Stimulated activated CD8-positive, alpha-beta memory T cell treated with anti-CD3 and anti-CD28 coated beads, Interleukin-12 subunit alpha, Interleukin-12 subunit beta, amount 100 ng/mL, for 24 hours (primary cell): Measurements from ENCODE around the gene MIER3.

Experiments
- DNase-seq: peaks from one replicate; pipeline ENCODE4 v3.0.0-alpha.2; 2020; ENCODE audit errors: extremely low read depth

The MIER3 gene

DNA sequence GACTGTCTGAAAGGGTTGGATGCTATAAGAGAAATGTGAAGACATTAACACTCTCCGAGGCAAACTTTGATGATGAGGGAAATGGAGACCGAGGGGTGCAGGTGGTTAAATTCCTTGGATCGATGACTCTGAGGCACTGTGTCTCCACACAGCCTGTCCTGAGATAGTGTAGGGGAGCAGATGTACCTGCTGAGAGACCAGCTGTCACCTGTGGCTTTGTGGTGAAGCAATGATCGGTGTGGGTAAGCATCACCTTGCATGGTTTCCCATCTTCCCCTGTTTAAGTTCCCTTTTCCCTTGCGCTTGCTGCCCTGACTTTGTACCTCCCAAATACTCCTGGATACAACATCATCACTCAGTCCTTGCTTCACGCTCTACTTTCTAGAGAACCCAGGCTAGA is 9.8 kb upstream of the MIER3 start:
- DNase-seq, result no peak

DNA sequence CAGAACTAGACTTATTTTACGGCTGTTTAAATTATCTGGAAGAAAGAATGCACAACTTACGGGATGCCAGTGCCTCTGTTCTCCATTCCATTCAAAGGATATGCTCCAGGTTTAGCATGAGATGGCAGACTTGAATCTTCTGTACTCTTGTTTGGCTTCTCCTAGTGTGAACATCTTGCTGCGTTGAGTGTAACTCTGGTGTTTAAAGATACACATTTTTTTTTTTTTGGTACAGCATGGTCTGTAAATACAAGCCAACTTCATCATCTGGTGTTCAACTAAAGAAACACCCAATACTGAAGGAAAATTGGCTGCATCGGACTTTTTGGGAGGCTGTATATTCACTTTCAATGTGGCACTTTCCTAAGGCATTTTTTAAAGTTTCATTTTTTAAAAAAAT is 7.4 kb upstream of the MIER3 start:
- DNase-seq, result no peak

DNA sequence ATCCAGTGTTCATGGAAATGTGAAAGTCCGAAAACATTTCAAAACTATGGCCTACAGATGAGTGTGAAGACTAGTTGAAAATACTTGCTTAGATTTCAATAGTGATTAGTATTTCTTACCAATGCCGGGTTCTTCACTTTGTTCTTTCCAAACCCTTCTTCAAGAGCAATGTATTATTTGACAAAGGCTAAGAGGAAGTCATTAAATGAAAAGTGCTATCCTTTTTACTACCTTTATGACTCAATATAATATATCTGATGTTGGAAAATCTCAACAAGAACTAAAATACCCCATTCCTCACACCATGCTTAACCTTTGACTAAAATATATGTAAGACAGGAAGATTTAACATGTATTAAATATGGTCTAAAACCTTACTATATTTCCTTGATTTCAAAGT is 6.7 kb upstream of the MIER3 start:
- DNase-seq, result no peak

DNA sequence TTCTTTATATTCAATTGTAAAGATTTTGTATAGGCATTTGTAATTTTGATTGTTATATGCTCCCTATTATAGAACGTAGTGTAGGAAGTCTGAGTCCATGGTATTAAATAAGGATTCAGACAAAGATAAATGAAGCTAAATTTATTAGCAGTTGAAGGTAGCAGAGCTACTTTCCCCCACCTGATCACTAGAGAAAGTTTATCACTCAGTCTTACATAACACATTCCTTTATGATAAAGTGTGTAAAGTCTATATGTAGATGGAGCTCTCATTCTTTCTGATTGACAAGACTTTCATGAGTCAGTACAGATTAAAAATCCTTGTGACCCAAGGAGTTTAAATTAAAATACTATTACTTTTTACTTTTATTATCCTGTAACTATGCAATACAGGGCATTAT is 2.3 kb upstream of the MIER3 start:
- DNase-seq, result no peak

DNA sequence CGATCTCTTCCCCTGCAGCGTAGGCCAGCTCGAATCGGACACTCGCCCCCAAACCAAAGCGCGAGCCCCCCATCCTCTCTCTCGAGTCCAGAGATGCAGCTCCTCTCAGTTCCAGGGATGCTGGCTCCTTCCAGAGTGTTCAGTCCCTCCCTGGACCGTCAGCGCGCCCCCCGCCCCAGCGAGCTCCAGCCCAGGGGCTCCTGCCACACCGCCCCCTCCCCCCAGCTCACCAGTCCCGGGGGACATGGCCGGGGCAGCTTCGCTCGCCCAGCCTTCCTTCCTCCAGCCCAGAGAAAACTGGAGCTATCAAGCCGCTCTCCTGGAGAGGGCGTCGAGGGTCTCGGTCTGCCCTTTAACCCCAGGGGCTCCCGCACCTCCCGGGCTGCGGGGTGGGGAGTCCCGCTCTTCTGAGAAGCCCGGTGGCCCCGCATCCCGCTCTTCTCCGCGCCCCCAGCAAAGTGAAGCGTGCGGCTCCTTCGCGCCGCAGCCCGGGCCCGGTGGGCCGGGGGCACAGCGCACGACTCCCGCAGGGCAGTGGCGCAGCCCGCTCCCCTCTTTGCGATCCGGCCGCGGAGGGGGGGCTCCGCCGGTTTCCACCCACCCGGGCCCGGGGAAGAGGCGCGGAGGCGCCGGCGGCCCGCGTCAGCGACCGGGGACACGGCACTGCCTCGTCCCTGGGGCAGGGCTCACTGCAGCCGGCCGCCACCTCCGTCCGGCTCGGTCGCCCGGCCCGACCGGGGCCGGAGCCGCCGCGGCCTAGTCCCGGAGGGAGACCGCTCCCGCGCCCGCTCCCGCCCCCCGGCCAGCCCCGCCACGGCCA is 587 bp downstream of the MIER3 start:
- DNase-seq, result peak; percentile 1

DNA sequence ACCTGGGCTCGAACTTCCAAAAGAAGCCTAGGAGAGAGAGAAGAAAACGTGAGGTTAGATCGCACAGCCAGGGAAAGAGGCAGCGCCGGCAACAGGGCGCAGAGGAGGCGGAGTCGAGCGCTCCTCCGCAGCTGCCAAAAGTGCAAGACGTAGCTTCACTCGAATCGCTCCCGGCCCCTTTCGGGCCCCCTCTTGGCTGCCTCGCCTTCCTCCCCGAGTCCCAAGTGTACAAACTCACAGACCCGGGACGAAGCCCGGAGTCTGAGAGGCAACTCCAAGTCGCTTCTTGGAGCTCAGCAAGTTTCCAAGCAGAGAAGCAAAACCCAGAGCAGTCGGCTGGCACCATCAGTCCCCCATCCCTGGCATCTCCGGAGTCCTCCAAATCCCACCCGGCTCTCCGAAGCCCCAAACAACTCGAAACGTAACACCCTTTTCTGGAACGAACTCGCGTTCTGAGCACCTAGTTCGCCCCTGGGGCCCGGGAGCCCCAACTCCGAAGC is 1.2 kb downstream of the MIER3 start:
- DNase-seq, result peak; percentile 26

DNA sequence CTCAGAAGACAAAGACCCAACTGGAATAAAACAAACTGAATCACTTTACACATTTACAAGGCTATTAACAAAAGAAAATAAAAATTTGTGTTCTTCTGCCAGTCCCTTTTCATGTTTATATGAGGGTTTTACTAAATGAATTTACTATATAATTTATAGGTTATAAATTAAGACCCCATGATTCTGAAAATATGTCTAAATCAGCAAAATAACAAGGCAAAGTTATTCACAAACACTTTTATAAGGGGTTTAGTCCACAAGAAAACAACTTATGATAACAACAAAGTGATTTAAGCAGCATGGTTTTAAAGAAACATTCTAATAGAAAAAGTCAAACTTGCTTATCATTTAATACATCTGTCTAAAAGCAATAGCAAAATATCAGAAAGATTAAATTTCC is 4.9 kb downstream of the MIER3 start:
- DNase-seq, result no peak

DNA sequence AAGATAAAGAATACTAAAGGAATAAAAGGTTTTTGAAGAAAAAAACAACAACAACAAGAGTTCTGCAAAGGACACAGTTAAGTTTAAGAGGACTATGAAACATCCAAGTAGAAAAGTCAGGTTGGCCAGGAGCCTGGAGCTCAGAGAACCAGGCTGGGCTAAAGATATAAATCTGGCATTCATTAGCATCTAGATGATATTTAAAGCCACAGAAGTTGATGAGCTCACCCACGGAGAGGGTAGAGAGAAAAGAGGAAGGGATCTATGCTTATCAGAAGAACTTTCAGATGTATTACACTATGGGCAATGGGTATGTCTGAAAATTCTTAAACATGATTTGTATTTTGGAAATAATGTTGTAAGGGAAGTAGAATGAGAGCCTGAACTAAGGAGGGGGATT is 9.9 kb downstream of the MIER3 start:
- DNase-seq, result no peak

DNA sequence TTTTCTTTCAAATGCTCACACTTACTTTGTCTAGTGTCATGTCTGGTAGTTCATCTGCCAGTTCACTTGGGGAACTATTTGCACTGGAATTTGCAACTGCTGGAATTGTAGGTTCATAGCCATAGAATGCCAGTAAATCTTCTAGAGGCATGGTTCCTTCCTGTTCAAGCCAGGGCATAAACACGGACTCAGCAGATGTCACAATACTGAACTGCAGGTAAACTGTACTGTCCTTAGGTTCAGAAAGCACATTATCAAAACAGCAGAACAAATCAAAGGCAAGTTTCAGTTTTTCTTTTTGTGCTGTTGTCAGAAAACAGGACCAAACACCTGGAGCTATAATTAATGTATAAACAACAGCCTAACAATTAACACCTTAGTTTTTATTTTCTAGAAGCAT is 13.1 kb downstream of the MIER3 start:
- no peak for DNase-seq

DNA sequence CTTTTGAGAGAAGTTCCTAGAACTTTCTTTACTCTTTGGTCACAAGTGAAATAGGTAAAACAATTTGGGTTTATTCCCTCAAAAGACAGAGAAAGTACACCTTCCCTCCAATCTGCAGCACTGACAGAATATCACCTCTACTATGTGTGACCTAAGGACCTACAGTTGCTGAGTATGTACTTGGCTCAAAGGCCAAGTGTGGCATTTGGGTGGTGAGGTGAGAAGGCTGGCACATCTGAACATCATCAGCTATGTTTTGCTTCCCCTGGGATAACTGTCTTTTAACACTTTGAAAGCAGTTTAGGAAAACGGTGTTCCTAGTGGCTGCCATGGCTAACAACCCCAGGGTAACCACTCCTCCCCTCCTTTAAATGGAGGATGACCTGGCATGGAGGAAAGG is 17.6 kb downstream of the MIER3 start:
- no peak for DNase-seq

DNA sequence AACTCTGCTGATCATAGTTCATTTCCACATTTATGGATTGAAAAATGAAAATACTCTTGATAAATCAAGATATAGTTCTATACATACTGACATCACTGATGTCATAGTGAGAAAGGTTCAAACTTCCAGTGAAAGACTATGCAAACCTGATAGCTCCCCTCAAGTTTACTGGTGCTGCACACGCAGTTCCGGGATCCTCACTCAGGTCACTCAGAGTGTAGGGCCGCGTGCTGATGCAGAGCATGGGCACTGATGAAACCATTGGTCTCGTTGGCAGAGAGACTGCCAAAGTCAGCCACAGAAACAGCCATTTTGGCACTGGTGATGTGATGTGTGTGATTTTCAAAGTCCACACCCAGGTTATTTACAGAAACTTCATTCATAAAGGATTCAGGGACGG is 29.0 kb downstream of the MIER3 start:
- DNase-seq, result no peak

DNA sequence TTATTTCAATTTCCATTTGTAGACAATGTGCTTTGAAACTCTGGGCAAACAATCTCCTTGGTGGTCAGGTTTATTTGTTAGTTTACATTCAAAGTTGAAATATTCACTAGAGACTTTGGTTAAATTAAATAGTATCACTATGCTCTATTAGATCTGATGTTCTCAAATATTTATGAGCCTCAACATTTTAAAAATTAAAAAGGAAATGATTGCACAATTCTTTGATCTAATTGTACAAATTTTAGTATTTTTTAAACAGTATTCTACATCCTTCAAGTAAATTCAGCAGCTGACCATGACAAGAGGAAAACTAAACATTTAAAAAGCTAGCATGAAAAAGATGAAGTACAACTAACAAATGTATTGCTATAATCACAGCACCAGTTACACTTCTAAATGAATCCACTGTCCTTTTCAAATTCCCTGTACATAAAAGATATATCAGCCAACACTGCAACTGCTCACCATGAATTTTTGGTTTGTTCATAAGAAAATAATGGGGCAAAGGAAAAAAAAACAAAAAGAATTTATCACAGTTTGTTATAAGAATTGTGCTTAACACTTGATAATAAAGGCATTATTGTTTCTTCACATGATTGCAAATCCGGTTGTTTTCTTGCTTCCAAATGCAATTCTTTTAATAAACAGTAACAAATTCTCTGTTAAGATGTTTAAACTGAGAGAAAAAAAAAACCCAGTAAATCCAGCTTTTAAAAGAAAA is 31.8 kb downstream of the MIER3 start:
- no peak for DNase-seq

DNA sequence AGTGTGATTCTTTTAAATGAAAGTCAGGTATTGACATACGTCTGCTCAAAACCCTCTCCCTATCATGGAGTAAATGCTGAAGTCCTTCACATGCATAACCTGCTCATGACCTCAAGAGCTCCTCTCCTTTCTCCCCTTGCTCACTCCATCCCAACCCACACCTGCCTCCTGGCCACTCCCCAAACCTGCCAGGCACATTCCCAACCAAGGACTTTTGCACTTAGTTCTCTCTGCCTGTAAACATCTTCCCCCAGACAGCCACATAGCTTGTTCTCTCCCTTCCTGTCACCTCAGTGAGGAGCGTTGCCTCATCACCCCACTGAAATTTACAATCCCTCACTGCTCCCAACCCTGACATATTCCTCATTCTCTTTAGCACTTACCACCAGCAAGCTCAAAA is 33.9 kb downstream of the MIER3 start:
- no peak for DNase-seq

DNA sequence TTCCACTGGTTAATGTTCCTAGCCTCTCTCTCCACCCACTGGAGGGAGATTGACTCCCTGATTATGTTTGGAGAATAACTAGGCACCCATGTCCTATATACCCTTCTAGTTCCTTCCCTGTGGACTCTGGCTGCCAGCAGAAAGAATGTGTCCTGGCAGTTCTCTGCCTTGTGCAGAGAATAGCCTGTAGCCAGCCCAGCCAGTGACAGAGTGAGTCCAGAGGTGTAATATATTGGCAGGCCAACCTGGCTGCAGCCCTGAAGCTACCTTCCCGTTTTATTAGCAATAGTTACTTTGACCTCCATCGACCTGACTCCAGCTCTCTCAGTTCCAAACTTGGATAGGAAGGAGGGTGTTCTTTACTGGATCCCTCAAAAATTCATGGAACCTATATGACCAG is 34.4 kb downstream of the MIER3 start:
- DNase-seq, result no peak

DNA sequence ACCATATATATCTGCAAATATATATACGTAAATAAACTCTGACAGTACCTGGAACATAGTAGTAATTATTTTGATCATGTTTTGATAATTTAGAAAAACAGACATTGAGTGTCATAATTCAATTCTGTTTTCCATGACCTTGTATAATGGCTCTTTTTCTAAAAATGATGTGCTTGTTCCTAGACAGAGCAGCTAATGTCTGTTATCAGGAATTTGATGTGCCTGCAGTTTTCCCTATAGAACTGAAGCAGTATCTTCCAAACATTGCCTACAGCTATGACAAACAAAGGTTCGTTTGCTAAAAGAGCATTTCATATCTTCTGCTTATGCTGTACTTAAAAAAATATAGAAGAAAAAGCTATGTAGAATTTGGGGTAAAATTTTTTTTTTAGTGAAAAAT is 37.2 kb downstream of the MIER3 start:
- no peak for DNase-seq

DNA sequence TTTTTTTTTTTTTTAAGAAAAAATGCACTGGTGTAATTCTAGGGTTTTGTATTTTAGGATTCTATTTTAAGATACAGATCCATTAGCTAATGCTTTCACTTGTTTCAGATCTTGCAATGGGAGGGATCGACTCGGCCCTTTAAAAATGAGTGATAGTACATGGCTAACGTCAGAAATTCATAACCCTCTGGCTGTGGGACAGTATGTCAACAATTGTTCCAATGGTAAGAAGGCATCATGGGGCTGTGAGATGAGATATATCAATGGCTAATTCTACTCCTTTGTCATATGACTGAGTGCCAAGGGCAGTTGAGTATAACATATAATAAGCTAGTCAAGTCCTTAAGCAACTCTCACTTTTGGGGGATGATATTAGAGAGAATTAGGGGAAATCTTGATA is 38.2 kb downstream of the MIER3 start:
- no peak for DNase-seq

DNA sequence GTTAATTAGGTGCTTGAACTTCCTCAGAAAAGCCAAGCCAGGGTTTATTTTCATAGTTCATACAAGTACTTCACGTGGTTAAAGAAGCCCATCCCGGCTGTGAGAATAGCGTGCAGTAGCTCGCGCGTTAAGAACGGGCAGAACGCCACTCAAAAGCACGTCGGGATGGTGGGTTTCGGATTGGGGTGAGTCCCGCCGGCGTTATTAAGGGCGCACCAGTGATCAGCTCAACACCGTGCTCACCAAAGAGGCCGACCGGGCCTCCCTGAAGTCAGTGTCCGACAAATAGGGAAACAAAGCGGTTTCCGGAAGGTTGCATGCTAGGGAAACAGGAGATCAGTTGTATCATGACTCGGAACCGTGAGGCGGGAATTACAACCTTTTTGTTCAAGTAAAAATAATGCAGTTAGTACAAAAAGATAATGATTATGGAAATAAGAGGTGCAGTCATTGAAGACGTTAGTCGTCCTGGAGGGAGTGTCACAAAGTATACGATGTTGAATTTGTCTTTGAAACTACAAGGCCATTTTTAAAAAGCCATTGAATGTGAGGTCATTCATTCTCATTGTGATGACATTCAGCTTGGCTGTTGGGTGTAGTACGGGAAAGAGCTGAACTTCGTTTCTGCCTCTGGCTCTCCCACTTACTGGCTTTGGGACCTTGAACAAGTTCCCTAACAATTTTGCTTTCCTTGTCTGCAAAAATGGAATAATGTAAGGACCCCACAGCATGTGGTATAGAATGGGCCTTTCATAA is 41.5 kb downstream of the MIER3 start:
- no peak for DNase-seq

DNA sequence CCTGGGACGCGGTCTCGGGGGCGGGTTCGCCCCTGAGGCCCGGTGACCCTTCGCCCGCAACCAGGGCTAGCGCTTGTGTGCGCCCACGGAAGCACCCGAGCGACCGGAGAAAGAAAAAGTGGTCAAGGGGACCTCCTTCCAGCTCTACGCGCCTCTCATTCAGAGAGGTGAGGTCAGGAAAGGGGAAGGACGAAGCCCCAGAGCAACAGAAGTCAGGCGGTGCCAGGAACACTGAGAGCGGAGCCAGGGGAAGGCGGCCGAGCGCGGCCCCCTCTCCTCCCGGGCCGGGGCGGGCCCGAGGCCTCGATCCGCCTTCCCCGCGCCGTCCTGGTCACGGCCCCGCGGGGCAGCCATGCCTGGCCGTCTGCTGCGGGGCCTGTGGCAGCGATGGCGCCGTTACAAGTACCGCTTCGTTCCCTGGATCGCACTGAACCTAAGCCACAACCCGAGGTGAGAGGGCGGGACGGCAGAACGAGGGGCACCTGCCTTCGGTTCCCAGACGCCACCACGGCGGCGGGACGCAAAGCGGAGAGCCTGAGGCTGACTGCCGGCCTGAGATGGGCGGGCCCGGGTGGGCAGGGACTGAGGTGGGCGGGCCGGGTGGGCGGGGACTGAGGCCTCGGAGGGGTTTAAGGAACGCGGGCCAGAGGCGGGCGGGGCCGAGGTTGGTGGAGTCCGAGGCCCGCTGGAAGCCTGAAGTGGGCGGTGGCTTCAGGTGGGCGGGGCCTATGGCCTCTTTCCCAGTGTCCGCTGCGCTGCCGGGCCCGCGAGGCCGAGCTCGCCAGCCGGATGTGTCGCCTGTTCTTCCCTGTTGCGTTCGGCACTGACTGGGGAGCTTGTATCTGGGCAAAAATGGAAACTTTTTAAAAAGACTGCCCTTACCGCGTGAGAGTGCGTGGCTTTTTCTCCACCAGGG is 42.4 kb downstream of the MIER3 start, which contains the start of gene SETD9:
SETD9 (plus strand) TSS at position 303 of the 916 bp plus-strand sequence; CDS start at position 353, 50 bp downstream.
- DNase-seq, result peak; percentile 82

DNA sequence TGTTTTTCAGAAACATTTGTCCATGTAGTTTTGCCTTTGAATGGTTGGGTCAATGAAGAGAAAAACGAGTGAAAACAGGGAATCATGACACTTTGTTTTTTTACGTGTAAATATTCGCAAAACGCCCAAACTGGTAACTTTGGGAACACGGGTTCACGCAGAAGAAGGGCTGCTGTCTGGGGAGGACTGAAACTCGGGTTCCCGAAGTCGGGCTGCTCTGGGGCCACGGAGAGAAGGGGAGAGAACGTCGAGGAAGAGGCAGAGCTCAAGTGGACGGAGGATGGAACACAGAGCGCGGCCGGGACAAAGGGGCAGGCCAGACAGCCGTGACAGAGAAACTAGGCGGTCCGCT is 43.0 kb downstream of the MIER3 start:
- no peak for DNase-seq

DNA sequence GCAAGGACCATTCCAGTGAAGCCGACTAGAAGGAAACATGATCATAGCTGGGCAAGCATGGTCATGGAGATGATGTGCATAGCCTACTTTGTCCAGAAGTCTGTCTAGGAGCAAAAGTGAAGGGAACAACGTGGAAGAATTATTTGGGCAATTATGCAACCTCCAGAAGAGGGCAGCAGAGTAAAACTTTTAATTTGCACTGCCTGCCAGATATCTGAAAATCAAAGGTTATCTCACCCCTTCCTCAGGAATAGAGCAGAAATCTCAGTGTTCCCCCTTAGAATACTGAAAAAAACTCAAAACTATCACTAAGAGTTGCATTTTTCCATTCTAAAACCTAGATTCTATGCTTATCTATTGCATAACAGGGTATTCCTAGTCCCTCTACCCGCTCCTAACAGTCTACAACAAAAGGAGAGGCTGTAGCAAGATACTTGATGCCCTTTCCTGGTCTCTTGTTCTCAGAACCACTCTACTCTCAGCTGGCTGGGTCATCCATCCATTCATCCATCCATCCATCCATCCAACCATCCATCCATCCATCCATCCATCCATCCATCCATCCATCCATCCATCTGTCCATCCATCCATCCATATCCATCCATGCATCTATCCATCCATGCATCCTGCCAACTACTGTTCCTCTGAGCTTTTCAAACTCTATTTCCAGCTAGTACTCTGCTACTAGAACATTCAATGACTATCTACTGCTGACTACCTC is 50.9 kb downstream of the MIER3 start:
- DNase-seq, result no peak

DNA sequence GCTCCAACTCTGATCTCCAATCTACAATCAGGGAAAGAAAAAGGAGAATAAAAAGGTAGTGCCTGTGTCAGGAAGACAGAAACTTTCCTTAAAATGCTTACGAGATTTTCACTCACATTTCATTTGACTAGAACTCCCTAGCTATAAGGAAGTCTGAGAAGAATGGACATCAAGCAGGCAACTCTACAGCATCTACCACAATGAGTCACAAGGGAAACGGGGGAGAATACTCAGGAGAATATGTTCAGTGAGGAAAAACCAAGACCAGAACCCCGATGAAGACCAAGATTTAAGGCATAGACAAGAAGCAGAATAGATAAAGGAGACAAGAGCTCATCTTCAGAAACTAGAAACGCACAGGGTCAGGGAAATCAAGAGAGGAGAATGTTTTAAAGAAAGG is 51.5 kb downstream of the MIER3 start:
- no peak for DNase-seq
